Measurements from ENCODE around the gene PTGER2.

PTGER2 gene

GRCh38 chr14:52339262-52339661 is 25.1 kb downstream of the PTGER2 start:
- no peak for DNase-seq

GRCh38 chr14:52342849-52343596 is 28.9 kb downstream of the PTGER2 start:
- no peak for DNase-seq

GRCh38 chr14:52346778-52347177 is 32.7 kb downstream of the PTGER2 start:
- DNase-seq, result no peak

- no peak for DNase-seq
These were observed 34.2 kb downstream of the PTGER2 start for GRCh38 chr14:52348279-52348678.

- no peak for DNase-seq
These were observed 34.7 kb downstream of the PTGER2 start for GRCh38 chr14:52348776-52349175.

- DNase-seq, result no peak
These were observed 35.6 kb downstream of the PTGER2 start for GRCh38 chr14:52349731-52350130.

GRCh38 chr14:52350445-52350844 is 36.3 kb downstream of the PTGER2 start:
- no peak for DNase-seq

GRCh38 chr14:52351233-52352060 is 37.3 kb downstream of the PTGER2 start:
- no peak for DNase-seq

GRCh38 chr14:52352061-52352491 is 38.0 kb downstream of the PTGER2 start:
- peak in 3 of 6 experiments; percentile 45 to 62 (median 49) for DNase-seq

- peak in 1 of 6 experiments; percentile 45 for DNase-seq
These were observed 38.5 kb downstream of the PTGER2 start for GRCh38 chr14:52352569-52352968.

GRCh38 chr14:52354242-52354641 is 40.1 kb downstream of the PTGER2 start:
- no peak for DNase-seq

GRCh38 chr14:52355016-52355431 is 40.9 kb downstream of the PTGER2 start:
- no peak for DNase-seq

GRCh38 chr14:52355526-52355925 is 41.4 kb downstream of the PTGER2 start:
- no peak for DNase-seq

GRCh38 chr14:52356025-52356424 is 41.9 kb downstream of the PTGER2 start:
- DNase-seq, result no peak

- no peak for DNase-seq
These were observed 46.7 kb downstream of the PTGER2 start for GRCh38 chr14:52360831-52361230.

- DNase-seq, result no peak
These were observed 49.1 kb downstream of the PTGER2 start for GRCh38 chr14:52363041-52363704.

- DNase-seq, result no peak
These were observed 49.8 kb downstream of the PTGER2 start for GRCh38 chr14:52363961-52364360.

- DNase-seq, result no peak
These were observed 51.0 kb downstream of the PTGER2 start for GRCh38 chr14:52365071-52365470.

- no peak for DNase-seq
These were observed 52.7 kb downstream of the PTGER2 start for GRCh38 chr14:52366796-52367315.

GRCh38 chr14:52369305-52369801 is 55.2 kb downstream of the PTGER2 start:
- DNase-seq, result no peak

- no peak for DNase-seq
These were observed 56.4 kb downstream of the PTGER2 start for GRCh38 chr14:52370406-52370935.

- no peak for DNase-seq
These were observed 63.8 kb downstream of the PTGER2 start for GRCh38 chr14:52377940-52378339.
